ENCODE results near the gene P2RX6.
"Not testable (repeated sequence)": the region's sequence is repeated elsewhere in the genome, so short reads cannot be mapped to it uniquely, and the experiment has no call there.

The P2RX6 gene

GRCh38 chr22:21060363-21060762, 45.4 kb downstream of the P2RX6 start:
- WGBS (ENCODE audit: insufficient coverage, insufficient read length), result no CpG with 5 or more reads among the region's 8 CpGs
- H3K27me3 ChIP-seq (ENCODE audit: control insufficient read depth, insufficient read depth, low read length); H3K36me3 ChIP-seq (ENCODE audit: control insufficient read depth, insufficient read depth, low read length): not testable (repeated sequence)

GRCh38 chr22:21061660-21062321, 46.8 kb downstream of the P2RX6 start:
- not testable (repeated sequence) for H3K27me3 ChIP-seq (ENCODE audit: control insufficient read depth, insufficient read depth, low read length); H3K36me3 ChIP-seq (ENCODE audit: control insufficient read depth, insufficient read depth, low read length); H3K27ac ChIP-seq (ENCODE audit: low read length); H3K4me3 ChIP-seq (ENCODE audit: low read length); H3K9me3 ChIP-seq (ENCODE audit: control insufficient read depth, insufficient read depth, low read length); DNase-seq (ENCODE audit: low read depth, low spot score); H3K4me1 ChIP-seq (ENCODE audit: control insufficient read depth, insufficient read depth, low read length)
- no CpG with 5 or more reads among the region's 18 CpGs for WGBS (ENCODE audit: insufficient coverage, insufficient read length)

More at GRCh38 chr22:21060363-21060762, 45.4 kb downstream of the P2RX6 start:
- not testable (repeated sequence) for DNase-seq (ENCODE audit: low read depth, low spot score); H3K4me3 ChIP-seq (ENCODE audit: low read length); H3K27ac ChIP-seq (ENCODE audit: low read length); H3K9me3 ChIP-seq (ENCODE audit: control insufficient read depth, insufficient read depth, low read length); H3K4me1 ChIP-seq (ENCODE audit: control insufficient read depth, insufficient read depth, low read length)

GRCh38 chr22:21064425-21064824, 49.5 kb downstream of the P2RX6 start:
- not testable (repeated sequence) for H3K27ac ChIP-seq (ENCODE audit: low read length); DNase-seq (ENCODE audit: low read depth, low spot score); H3K4me1 ChIP-seq (ENCODE audit: control insufficient read depth, insufficient read depth, low read length); H3K36me3 ChIP-seq (ENCODE audit: control insufficient read depth, insufficient read depth, low read length); H3K4me3 ChIP-seq (ENCODE audit: low read length); H3K9me3 ChIP-seq (ENCODE audit: control insufficient read depth, insufficient read depth, low read length); H3K27me3 ChIP-seq (ENCODE audit: control insufficient read depth, insufficient read depth, low read length)
- WGBS (ENCODE audit: insufficient coverage, insufficient read length), result no CpG with 5 or more reads among the region's 11 CpGs

- H3K36me3 ChIP-seq (ENCODE audit: control insufficient read depth, insufficient read depth, low read length), result no peaks in the 10 kb centered on the region
- no peak overlapping the region for H3K4me3 ChIP-seq (ENCODE audit: low read length)
- H3K27ac ChIP-seq (ENCODE audit: low read length), result no peak overlapping the region
- H3K4me1 ChIP-seq (ENCODE audit: control insufficient read depth, insufficient read depth, low read length), result no peaks in the 10 kb centered on the region
- no peak for DNase-seq (ENCODE audit: low read depth, low spot score)
- no peaks in the 10 kb centered on the region for H3K9me3 ChIP-seq (ENCODE audit: control insufficient read depth, insufficient read depth, low read length)
- H3K27me3 ChIP-seq (ENCODE audit: control insufficient read depth, insufficient read depth, low read length), result no peaks in the 10 kb centered on the region
- no CpG with 5 or more reads among the region's 13 CpGs for WGBS (ENCODE audit: insufficient coverage, insufficient read length)
Observed at GRCh38 chr22:21064917-21065864, 50.2 kb downstream of the P2RX6 start.

- no peak overlapping the region for H3K4me3 ChIP-seq (ENCODE audit: low read length)
- H3K36me3 ChIP-seq (ENCODE audit: control insufficient read depth, insufficient read depth, low read length), result no peaks in the 10 kb centered on the region
- WGBS (ENCODE audit: insufficient coverage, insufficient read length), result no CpG with 5 or more reads among the region's 28 CpGs
- no peaks in the 10 kb centered on the region for H3K4me1 ChIP-seq (ENCODE audit: control insufficient read depth, insufficient read depth, low read length)
- H3K27ac ChIP-seq (ENCODE audit: low read length), result no peak overlapping the region
- no peak for DNase-seq (ENCODE audit: low read depth, low spot score)
- H3K9me3 ChIP-seq (ENCODE audit: control insufficient read depth, insufficient read depth, low read length), result no peaks in the 10 kb centered on the region
- no peaks in the 10 kb centered on the region for H3K27me3 ChIP-seq (ENCODE audit: control insufficient read depth, insufficient read depth, low read length)
Observed at GRCh38 chr22:21067075-21067900, 52.3 kb downstream of the P2RX6 start.

GRCh38 chr22:21067901-21068680, 53.1 kb downstream of the P2RX6 start:
- no peaks in the 10 kb centered on the region for H3K4me1 ChIP-seq (ENCODE audit: control insufficient read depth, insufficient read depth, low read length)
- H3K36me3 ChIP-seq (ENCODE audit: control insufficient read depth, insufficient read depth, low read length), result no peaks in the 10 kb centered on the region
- H3K9me3 ChIP-seq (ENCODE audit: control insufficient read depth, insufficient read depth, low read length), result no peaks in the 10 kb centered on the region
- no peak overlapping the region for H3K27ac ChIP-seq (ENCODE audit: low read length)
- no peak overlapping the region for H3K4me3 ChIP-seq (ENCODE audit: low read length)
- no peak for DNase-seq (ENCODE audit: low read depth, low spot score)
- no peaks in the 10 kb centered on the region for H3K27me3 ChIP-seq (ENCODE audit: control insufficient read depth, insufficient read depth, low read length)
- WGBS (ENCODE audit: insufficient coverage, insufficient read length), result no CpG with 5 or more reads among the region's 12 CpGs

GRCh38 chr22:21068681-21069276, 53.8 kb downstream of the P2RX6 start:
- DNase-seq (ENCODE audit: low read depth, low spot score), result no peak
- Histone ChIP-seq H3K4me1 (ENCODE audit: control insufficient read depth, insufficient read depth, low read length) (no peaks in the 10 kb centered on the region), H3K27me3 (ENCODE audit: control insufficient read depth, insufficient read depth, low read length) (no peaks in the 10 kb centered on the region), H3K4me3 (ENCODE audit: low read length) (no peak overlapping the region), H3K36me3 (ENCODE audit: control insufficient read depth, insufficient read depth, low read length) (no peaks in the 10 kb centered on the region), H3K9me3 (ENCODE audit: control insufficient read depth, insufficient read depth, low read length) (no peaks in the 10 kb centered on the region), H3K27ac (ENCODE audit: low read length) (no peak overlapping the region)
- WGBS (ENCODE audit: insufficient coverage, insufficient read length), result no CpG with 5 or more reads among the region's 4 CpGs

GRCh38 chr22:21069375-21069774, 54.4 kb downstream of the P2RX6 start:
- H3K36me3 ChIP-seq (ENCODE audit: control insufficient read depth, insufficient read depth, low read length), result no peaks in the 10 kb centered on the region
- no CpG with 5 or more reads among the region's 5 CpGs for WGBS (ENCODE audit: insufficient coverage, insufficient read length)
- H3K9me3 ChIP-seq (ENCODE audit: control insufficient read depth, insufficient read depth, low read length), result no peaks in the 10 kb centered on the region
- H3K27ac ChIP-seq (ENCODE audit: low read length), result no peak overlapping the region
- DNase-seq (ENCODE audit: low read depth, low spot score), result no peak
- no peaks in the 10 kb centered on the region for H3K27me3 ChIP-seq (ENCODE audit: control insufficient read depth, insufficient read depth, low read length)
- no peaks in the 10 kb centered on the region for H3K4me1 ChIP-seq (ENCODE audit: control insufficient read depth, insufficient read depth, low read length)
- no peak overlapping the region for H3K4me3 ChIP-seq (ENCODE audit: low read length)

GRCh38 chr22:21070690-21071615, 56.0 kb downstream of the P2RX6 start:
- Histone ChIP-seq H3K4me1 (ENCODE audit: control insufficient read depth, insufficient read depth, low read length) (no peaks in the 10 kb centered on the region), H3K4me3 (ENCODE audit: low read length) (no peak overlapping the region), H3K27me3 (ENCODE audit: control insufficient read depth, insufficient read depth, low read length) (no peaks in the 10 kb centered on the region), H3K36me3 (ENCODE audit: control insufficient read depth, insufficient read depth, low read length) (no peaks in the 10 kb centered on the region), H3K27ac (ENCODE audit: low read length) (no peak overlapping the region), H3K9me3 (ENCODE audit: control insufficient read depth, insufficient read depth, low read length) (no peaks in the 10 kb centered on the region)
- no CpG with 5 or more reads among the region's 17 CpGs for WGBS (ENCODE audit: insufficient coverage, insufficient read length)
- DNase-seq (ENCODE audit: low read depth, low spot score), result no peak

Data from iPS DF 6.9 (cell line).